Kidney tubule cell (primary cell): ENCODE data around the gene FNDC5.
"Not testable (repeated sequence)": the region's sequence is repeated elsewhere in the genome, so short reads cannot be mapped to it uniquely, and the experiment has no call there.

Experiments
- DNase-seq: peaks from one replicate; pipeline ENCODE4 v3.0.0-alpha.2; 2018; ENCODE audit warnings: low spot score

Gene FNDC5

GRCh38 chr1:32870615-32871363, at the start of gene FNDC5:
TSS of gene FNDC5 (minus strand) at chr1:32870912.
- no peak for DNase-seq

GRCh38 chr1:32919811-32920733, 49.4 kb upstream of the FNDC5 start:
- DNase-seq: peak; percentile 88

- DNase-seq: no peak
Measured at GRCh38 chr1:32918179-32918578, 47.5 kb upstream of the FNDC5 start.

- DNase-seq: no peak
Measured at GRCh38 chr1:32917521-32917920, 46.8 kb upstream of the FNDC5 start.

DNA sequence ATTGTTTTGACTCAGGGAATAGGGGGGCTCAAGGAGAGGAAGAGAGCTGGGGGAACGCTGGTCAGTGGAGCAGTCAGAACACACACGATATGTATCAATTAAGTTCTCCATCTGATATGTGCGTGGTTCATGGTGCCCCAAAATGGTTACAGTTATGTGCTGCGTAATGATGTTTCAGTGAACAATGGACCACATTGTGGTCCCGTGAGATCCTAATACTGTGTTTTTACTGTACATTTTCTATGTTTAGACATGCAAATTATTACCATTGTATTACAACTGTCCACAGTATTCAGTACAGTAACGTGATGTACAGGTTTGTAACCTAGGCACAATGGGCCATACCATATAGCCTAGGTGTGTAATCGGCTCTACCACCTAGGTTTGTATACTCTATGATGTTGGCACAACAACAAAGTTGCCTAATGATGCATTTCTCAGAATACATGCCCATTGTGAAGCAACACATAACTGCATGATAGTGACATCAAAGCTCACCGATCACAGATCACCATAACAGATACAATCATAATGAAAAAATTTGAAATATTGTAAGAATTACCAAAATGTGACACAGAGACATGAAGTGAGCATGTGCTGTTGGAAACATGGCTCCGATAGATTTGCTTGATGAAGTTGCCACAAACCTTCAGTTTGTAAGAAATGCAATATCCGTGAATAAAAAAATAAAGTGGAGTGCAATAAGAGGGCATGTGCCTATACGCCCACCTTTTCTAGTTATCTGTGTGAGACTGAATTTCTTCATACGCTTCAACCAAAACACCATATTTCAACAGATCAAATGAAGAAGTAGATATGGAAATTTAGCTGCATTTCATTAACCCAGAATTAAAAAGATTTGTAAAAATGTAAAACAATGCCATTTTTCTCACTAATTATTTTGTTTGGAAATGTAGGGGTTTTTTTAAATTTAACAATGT, 45.3 kb upstream of the FNDC5 start:
- DNase-seq: peak; percentile 17

GRCh38 chr1:32910319-32910718, 39.6 kb upstream of the FNDC5 start:
- DNase-seq: no peak

DNA sequence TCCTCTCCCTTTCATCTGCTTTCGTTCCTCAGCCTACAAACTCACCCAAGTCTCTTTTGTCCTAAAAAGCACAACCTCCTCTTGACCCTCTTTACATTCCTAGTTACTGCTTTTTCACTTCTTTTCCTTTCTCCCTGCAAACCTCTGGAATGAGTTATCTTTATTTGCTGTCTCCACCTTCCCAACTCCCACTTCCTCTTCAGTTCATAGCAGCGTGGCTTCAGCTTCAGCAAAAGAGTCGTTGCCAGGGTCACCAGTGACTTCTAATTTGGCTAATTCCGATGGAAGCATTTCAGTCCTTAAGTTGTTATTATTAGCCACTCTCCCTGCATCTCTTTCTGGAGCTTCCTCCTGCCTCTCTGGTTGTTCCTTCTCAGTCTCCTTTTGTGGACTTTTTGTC, 36.7 kb upstream of the FNDC5 start:
- peak; percentile 11 for DNase-seq

GRCh38 chr1:32906654-32907053, 35.9 kb upstream of the FNDC5 start:
- DNase-seq: no peak

GRCh38 chr1:32905588-32905987, 34.9 kb upstream of the FNDC5 start:
- not testable (repeated sequence) for DNase-seq

GRCh38 chr1:32904797-32905196, 34.1 kb upstream of the FNDC5 start:
- DNase-seq: no peak

GRCh38 chr1:32903991-32904785, 33.5 kb upstream of the FNDC5 start:
- DNase-seq: no peak

GRCh38 chr1:32902535-32902920, 31.8 kb upstream of the FNDC5 start:
- no peak for DNase-seq

DNA sequence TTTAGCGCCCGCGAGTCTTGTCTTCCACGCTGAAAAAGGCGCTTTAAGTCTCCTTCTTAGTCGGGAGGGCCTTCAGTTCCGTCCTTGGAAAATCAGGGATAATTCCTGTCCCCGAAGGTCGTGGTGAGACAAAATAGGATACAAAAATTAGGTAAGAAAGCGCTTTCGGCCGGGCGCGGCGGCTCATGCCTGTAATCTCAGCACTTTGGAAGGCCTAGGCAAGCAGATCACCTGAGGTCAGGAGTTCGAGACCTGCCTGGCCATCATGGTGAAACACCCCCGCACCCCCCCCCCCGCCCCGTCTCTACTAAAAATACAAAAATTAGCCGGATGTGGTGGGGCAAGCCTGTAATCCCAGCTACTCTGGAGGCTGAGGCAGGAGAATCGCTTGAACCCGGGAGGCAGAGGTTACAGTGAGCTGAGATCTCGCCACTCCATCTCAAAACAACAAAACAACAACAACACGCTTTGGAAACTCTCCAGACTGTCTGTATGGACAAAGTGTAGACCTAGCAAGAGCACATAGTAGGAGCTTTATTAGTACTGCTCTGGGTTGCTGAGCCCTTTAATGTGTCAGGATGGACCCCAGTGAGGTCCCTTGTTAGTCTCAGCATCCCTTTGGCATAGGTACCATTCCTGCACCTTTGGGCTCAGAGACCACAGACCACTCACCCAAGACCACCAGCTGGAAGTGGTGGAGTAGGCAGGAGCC, 31.3 kb upstream of the FNDC5 start:
- no peak for DNase-seq

DNA sequence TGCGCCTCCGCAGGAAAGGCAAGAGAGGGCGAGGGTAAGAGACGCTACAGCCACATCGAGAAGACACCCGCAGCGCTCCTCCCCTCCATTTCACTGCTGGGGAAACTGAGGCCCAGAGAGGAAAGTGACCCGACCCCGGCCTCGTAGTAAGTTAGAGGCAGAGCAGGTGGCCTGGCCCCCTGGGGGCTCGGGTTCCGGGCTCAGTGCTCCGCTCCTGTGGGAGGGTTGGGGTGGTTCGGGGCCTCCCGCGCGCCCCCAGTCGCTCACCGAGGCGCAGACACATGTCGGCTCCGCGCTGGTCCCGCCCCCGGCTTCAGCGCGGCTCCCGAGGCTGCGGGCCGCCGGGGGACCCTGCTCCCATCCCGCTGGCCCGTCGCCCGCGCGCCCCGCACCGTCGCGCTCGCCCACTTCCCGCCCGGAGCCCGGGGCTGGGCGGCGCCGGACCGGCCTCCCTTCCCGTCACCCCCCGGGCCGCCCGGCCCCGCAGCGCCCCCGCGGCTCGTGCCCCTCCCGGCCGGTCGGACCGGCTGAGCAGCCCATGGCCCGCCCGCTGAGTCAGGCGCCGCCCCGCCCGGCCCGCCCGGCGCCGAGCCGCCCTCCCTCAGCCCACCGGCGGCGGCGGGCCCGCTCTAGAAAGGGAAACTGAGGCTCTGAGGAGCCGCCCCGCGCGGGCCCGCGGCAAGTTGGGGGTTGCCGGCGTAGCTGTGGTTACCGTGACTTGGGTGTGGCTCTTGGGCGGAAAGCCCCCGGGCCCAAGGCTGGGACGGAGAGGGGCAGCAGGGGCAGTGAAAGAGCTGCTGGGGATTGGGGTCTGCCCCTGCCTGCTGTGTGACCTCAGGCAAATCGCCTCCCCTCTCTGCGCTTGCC, 30.5 kb upstream of the FNDC5 start, which contains the start of gene TMEM54:
Gene TMEM54 (minus strand): TSS at position 434 of the 867 bp plus-strand sequence. CDS start 151 bp downstream, at position 283.
- DNase-seq: peak; percentile 54

DNA sequence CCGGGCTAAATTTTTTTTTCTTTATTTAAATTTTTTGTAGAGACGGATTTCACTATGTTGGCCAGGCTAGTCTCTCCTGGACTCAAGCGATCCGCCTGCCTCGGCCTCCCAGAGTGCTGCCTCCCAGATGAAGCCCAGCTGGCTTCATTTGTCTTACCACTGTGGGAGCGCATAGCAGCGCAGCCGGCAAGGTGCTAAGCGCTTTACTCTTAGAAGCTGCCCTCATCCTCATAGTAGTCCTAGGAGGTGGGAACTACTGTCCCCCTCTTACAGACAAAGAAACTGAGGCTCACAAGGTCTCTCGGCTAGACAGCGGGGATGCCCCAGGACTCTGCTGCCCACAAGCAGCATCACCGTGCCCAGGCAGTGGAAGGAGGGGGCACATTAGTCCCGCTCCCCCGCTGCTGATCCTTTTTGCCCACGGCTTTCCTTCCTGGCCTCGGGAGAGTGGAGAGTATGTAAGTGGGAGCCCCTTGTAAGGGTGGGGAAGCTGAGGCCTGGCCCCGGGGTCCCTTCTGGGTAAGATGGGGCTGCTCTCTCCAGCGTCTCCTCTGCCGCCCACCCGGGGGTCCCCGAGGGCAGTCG, 29.8 kb upstream of the FNDC5 start:
- no peak for DNase-seq

DNA sequence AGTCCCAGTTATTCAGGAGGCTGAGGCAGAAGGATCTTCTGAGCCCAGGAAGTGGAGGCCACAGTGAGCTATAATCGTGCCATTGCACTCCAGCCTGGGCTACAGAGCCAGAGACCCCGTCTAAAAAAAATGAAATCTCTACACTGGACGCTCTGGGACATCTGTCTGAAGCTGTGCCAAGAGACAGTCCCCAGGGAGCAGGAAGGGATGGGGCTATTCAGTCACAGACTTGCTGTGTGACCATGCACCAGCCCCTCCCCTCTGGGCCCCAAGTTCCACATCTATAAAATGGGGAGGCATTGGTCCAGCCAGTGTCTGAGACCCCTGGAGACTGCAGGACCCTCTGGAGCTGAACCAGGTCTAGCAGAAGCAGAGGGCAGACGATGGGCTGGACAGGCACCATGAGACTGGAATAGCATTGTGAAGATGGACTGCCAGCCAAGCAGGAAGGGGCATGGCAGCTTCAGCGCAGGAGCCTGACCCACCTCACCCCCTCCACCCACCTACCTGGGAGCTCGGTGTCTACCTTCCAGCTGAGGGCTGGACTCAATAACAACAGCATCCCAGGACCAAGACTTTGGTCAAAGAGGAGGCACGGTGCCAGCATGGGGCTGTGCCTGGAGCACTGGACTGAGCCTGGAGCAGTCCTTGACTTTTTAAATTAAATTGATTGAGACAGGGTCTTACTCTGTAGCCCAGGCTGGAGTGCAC, 29.0 kb upstream of the FNDC5 start:
- no peak for DNase-seq

DNA sequence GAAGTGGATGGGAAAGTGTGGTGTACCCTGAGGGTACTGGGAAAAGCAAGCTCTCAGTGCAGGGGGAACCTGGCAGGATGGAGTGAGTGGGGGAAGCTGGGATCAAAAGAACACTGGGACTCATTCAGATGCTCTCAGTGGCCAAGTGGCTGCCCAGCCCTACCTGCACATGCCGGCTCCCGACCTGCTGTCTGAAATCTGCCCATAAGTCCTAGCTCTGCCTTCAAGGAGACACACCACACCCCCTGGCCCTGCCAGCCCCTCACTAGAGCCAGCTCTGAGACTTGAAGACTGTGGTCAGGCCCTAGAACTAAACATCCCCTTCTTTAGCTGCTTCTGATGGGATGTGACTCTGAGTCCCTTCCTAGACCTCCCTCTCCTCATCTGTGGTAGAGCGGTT, 28.2 kb upstream of the FNDC5 start:
- no peak for DNase-seq

GRCh38 chr1:32898056-32898455, 27.3 kb upstream of the FNDC5 start:
- DNase-seq: no peak
